Sigmoid colon (tissue), 4 donors: ENCODE data around the gene HOOK2.

Experiments used
- CTCF ChIP-seq, 4 experiments: fragments of 450-650 bp in 3 of 4; fragments of 200-600 bp in 1 of 4; IDR thresholded peaks; one replicate each; pipeline ENCODE4 v1.5.1; 2016 to 2019; ENCODE audit warnings: antibody characterized with exemption in 4 of 4, mild to moderate bottlenecking in 3 of 4, moderate library complexity in 2 of 4
- EP300 ChIP-seq, 4 donors: sonication (generic); formaldehyde crosslinking; IDR thresholded peaks; one replicate each; pipeline ENCODE4 v1.6.1; 2017; ENCODE audit warnings: antibody characterized with exemption in 4 of 4
- POLR2A ChIP-seq, 2 donors: fragments of 450-650 bp; IDR thresholded peaks; one replicate each; pipeline ENCODE4 v1.6.1; 2016; ENCODE audit warnings: antibody characterized with exemption in 2 of 2, mild to moderate bottlenecking in 2 of 2, moderate library complexity in 2 of 2

- no peak for TF ChIP-seq POLR2A (IDR thresholded peaks at IDR 0.05)
- no peak for TF ChIP-seq CTCF (IDR thresholded peaks at IDR 0.05)
- TF ChIP-seq EP300 (IDR thresholded peaks at IDR 0.05), result no peak
Observed at GRCh38 chr19:12727745-12728433, 47.5 kb downstream of the HOOK2 start.
